CD4-positive, alpha-beta memory T cell (primary cell): ENCODE measurements around the gene FBXL2. TPM values are rescaled to one million over a fixed set of nuclear protein-coding genes. Genes with fewer than 3 reads are reported as not detected.

ENCODE experiments used
- CTCF ChIA-PET: fragments of 350-600 bp; sonication (Branson Sonifier 250); formaldehyde crosslinking; loops from one replicate; lab custom pipeline; 2021; ENCODE audit warnings: inconsistent platforms; ENCODE audit not compliant: partially characterized antibody; lab: Charles Lee
- POLR2A ChIA-PET: fragments of 350-600 bp; sonication (Branson Sonifier 250); formaldehyde crosslinking; loops from one replicate; lab custom pipeline; 2021; ENCODE audit not compliant: partially characterized antibody; lab: Charles Lee
- DNase-seq, 5 donors: peaks; one replicate each; pipeline versions ENCODE4 v3.0.0 to v3.0.0-alpha.2; 2020 to 2022; ENCODE audit warnings: mixed read lengths in 1 of 5
- H3K27ac ChIP-seq: one replicate; pipeline ENCODE4 v1.7.0; 2013; ENCODE audit warnings: low read depth, low read length
- H3K27me3 ChIP-seq: 2 replicates; pipeline ENCODE4 v1.7.0; 2013; ENCODE audit warnings: mild to moderate bottlenecking, low read length, moderate library complexity; ENCODE audit not compliant: insufficient read depth
- H3K36me3 ChIP-seq: 2 replicates; pipeline ENCODE4 v1.7.0; 2013; ENCODE audit warnings: mild to moderate bottlenecking, low read length, moderate library complexity; ENCODE audit not compliant: insufficient read depth
- H3K4me1 ChIP-seq: 2 replicates; pipeline ENCODE4 v1.7.0; 2013; ENCODE audit warnings: mild to moderate bottlenecking, low read length, moderate library complexity; ENCODE audit not compliant: insufficient read depth
- H3K4me3 ChIP-seq, 2 donors: one replicate each; pipeline ENCODE4 v1.7.0; 2013; ENCODE audit warnings: low read length in 2 of 2, mild to moderate bottlenecking in 1 of 2
- H3K9me3 ChIP-seq, 2 donors: one replicate each; pipeline ENCODE4 v1.7.0; 2013; ENCODE audit warnings: low read length in 2 of 2, control low read depth in 1 of 2; ENCODE audit not compliant: control insufficient read depth in 1 of 2
- H3K27ac Mint-ChIP-seq, 7 donors: one replicate each; pipeline ENCODE4 v1.8.0; 2020 to 2021; ENCODE audit warnings: mixed read lengths in 7 of 7, mild to moderate bottlenecking in 6 of 7, inconsistent platforms in 3 of 7, moderate library complexity in 3 of 7
- H3K27me3 Mint-ChIP-seq, 2 donors: one replicate each; pipeline ENCODE4 v1.8.0; 2020 to 2021; ENCODE audit warnings: mixed read lengths in 2 of 2
- H3K36me3 Mint-ChIP-seq, 2 donors: one replicate each; pipeline ENCODE4 v1.8.0; 2020 to 2021; ENCODE audit warnings: mixed read lengths in 2 of 2, inconsistent platforms in 1 of 2, mild to moderate bottlenecking in 1 of 2
- H3K4me1 Mint-ChIP-seq, 4 donors: one replicate each; pipeline ENCODE4 v1.8.0; 2020 to 2021; ENCODE audit warnings: mixed read lengths in 4 of 4, mild to moderate bottlenecking in 1 of 4
- H3K4me3 Mint-ChIP-seq, 8 donors: one replicate each; pipeline ENCODE4 v1.8.0; 2020 to 2021; ENCODE audit warnings: mixed read lengths in 8 of 8, mild to moderate bottlenecking in 7 of 8, moderate library complexity in 6 of 8, inconsistent platforms in 3 of 8
- H3K9me3 Mint-ChIP-seq, 8 donors: one replicate each; pipeline ENCODE4 v1.8.0; 2020 to 2021; ENCODE audit warnings: mixed read lengths in 8 of 8, mild to moderate bottlenecking in 5 of 8, inconsistent platforms in 3 of 8, moderate library complexity in 1 of 8
- intact Hi-C: fragments of 100-400 bp; cut with micrococcal nuclease; formaldehyde crosslinking; loops from one replicate; pipeline ENCODE4 v1.15.1; 2023
- polyA plus RNA-seq, 2 donors: library from polyadenylated mRNA; unstranded; fragments of 300-500 nt; fragmentation: Illumina TruSeq; gene quantifications; one replicate each; pipeline ENCODE4 v1.2.3, GENCODE V29; 2021
- total RNA-seq, 2 experiments: library from RNA; stranded (reverse); gene quantifications; one replicate each; pipeline ENCODE4 v1.2.3, GENCODE V29; 2021

FBXL2 gene
- total and polyA plus RNA-seq, 4 experiments from 2014 or later: 0.29 TPM; not detected in 3

- DNase-seq: peak in 1 of 5 donors; percentile 43
- H3K27ac ChIP-seq: no peak overlapping the region
- H3K4me3 ChIP-seq: no peak overlapping the region
- Mint-ChIP-seq H3K4me1 (peaks cover 4 to 20% (median 9%) of the 10 kb centered on the region in 4 donors), H3K4me3 (no peak overlapping the region), H3K27ac (peak overlapping the region in 3 of 7 donors; percentile 23 to 66 (median 42)), H3K9me3 (no peaks in the 10 kb centered on the region), H3K27me3 (no peaks in the 10 kb centered on the region), H3K36me3 (peaks cover 27 to 42% of the 10 kb centered on the region in 2 donors)
- ChIA-PET POLR2A (interaction anchor here (2.4 kb wide), 1 partner anchor 55 kb away, joined by 7 read pairs; the partner anchor contains the start of gene UBP1), CTCF (interaction anchor here (2.8 kb wide), 1 partner anchor 12 kb away, joined by 24 read pairs; no protein-coding TSS in a partner anchor)
- peaks cover 5% of the 10 kb centered on the region for H3K4me1 ChIP-seq
- intact Hi-C loops: no loop called here
- no peaks in the 10 kb centered on the region for H3K9me3 ChIP-seq
- peaks cover 23% of the 10 kb centered on the region for H3K36me3 ChIP-seq
- H3K27me3 ChIP-seq: no peaks in the 10 kb centered on the region
These were observed 108.2 kb downstream of the FBXL2 start for GRCh38 chr3:33385423-33385822.

GRCh38 chr3:33386631-33387030 lies 109.4 kb downstream of the FBXL2 start:
- intact Hi-C loops: no loop called here

GRCh38 chr3:33388374-33389100 lies 111.3 kb downstream of the FBXL2 start:
- no peaks in the 10 kb centered on the region for H3K27me3 ChIP-seq
- intact Hi-C loops: no loop called here
- no peak overlapping the region for H3K4me3 ChIP-seq
- POLR2A ChIA-PET: no interaction called here
- Mint-ChIP-seq H3K27ac (peak overlapping the region in 1 of 7 donors; percentile 84), H3K9me3 (no peaks in the 10 kb centered on the region), H3K36me3 (peaks cover 52 to 73% of the 10 kb centered on the region in 2 donors), H3K4me3 (no peak overlapping the region), H3K27me3 (no peaks in the 10 kb centered on the region), H3K4me1 (peaks cover 4 to 20% (median 13%) of the 10 kb centered on the region in 4 donors)
- peaks cover 44% of the 10 kb centered on the region for H3K36me3 ChIP-seq
- DNase-seq: no peak
- CTCF ChIA-PET: interaction anchor here (1.5 to 2.6 kb wide), 2 partner anchors 13 to 16 kb away, joined by 4 to 12 read pairs; no protein-coding TSS in a partner anchor
- H3K9me3 ChIP-seq: no peaks in the 10 kb centered on the region
- H3K4me1 ChIP-seq: peaks cover 12% of the 10 kb centered on the region
- no peak overlapping the region for H3K27ac ChIP-seq

More at GRCh38 chr3:33386631-33387030, 109.4 kb downstream of the FBXL2 start:
- ChIA-PET POLR2A (interaction anchor here (2.4 kb wide), 1 partner anchor 54 kb away, joined by 7 read pairs; the partner anchor contains the start of gene UBP1), CTCF (interaction anchor here (1.1 to 2.8 kb wide), 2 partner anchors 14 to 255 kb away, joined by 5 to 24 read pairs; no protein-coding TSS in a partner anchor)
- H3K4me1 ChIP-seq: peaks cover 6% of the 10 kb centered on the region
- Mint-ChIP-seq H3K4me1 (peaks cover 4 to 20% (median 10%) of the 10 kb centered on the region in 4 donors), H3K9me3 (no peaks in the 10 kb centered on the region), H3K4me3 (no peak overlapping the region), H3K27ac (peak overlapping the region in 1 of 7 donors; percentile 62), H3K27me3 (no peaks in the 10 kb centered on the region), H3K36me3 (peaks cover 37 to 54% of the 10 kb centered on the region in 2 donors)
- H3K4me3 ChIP-seq: no peak overlapping the region
- no peak for DNase-seq
- no peaks in the 10 kb centered on the region for H3K9me3 ChIP-seq
- no peak overlapping the region for H3K27ac ChIP-seq
- H3K27me3 ChIP-seq: no peaks in the 10 kb centered on the region
- peaks cover 30% of the 10 kb centered on the region for H3K36me3 ChIP-seq

DNA sequence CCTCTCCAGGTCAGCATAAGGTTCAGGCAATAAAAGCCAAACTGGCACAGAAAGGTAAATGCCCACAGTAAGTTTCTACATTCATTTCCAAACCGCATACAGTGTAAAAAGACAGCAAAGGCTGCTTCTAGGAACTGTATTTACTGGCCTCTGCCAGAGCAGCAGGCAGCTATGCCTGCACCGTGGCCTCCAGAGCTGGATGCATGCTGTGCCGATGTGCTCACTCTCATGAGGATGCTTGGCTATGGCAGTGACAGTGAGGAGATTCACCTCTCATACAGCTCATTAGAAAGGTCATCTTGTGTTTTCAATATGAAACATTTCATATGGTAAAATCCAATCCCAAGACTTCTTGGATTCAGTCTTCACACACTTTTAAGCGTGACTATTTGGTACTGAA lies 112.7 kb downstream of the FBXL2 start:
- Mint-ChIP-seq H3K4me1 (peaks cover 4 to 19% (median 13%) of the 10 kb centered on the region in 4 donors), H3K27me3 (no peaks in the 10 kb centered on the region), H3K36me3 (peaks cover 53 to 73% of the 10 kb centered on the region in 2 donors), H3K27ac (peak overlapping the region in 3 of 7 donors; percentile 24 to 48 (median 47)), H3K9me3 (no peaks in the 10 kb centered on the region), H3K4me3 (no peak overlapping the region)
- H3K36me3 ChIP-seq: peaks cover 44% of the 10 kb centered on the region
- peaks cover 12% of the 10 kb centered on the region for H3K4me1 ChIP-seq
- no peak overlapping the region for H3K27ac ChIP-seq
- intact Hi-C loops: no loop called here
- no peak overlapping the region for H3K4me3 ChIP-seq
- no peaks in the 10 kb centered on the region for H3K27me3 ChIP-seq
- ChIA-PET POLR2A (no interaction called here), CTCF (interaction anchor here (1.2 to 2.6 kb wide), 5 partner anchors 14 to 397 kb away, joined by 3 to 12 read pairs (median 4); no protein-coding TSS in a partner anchor)
- DNase-seq: no peak
- H3K9me3 ChIP-seq: no peaks in the 10 kb centered on the region

GRCh38 chr3:33391255-33391995 lies 114.2 kb downstream of the FBXL2 start:
- Histone ChIP-seq H3K27me3 (no peaks in the 10 kb centered on the region), H3K4me1 (peaks cover 7% of the 10 kb centered on the region), H3K4me3 (no peak overlapping the region), H3K9me3 (no peaks in the 10 kb centered on the region), H3K36me3 (peaks cover 46% of the 10 kb centered on the region), H3K27ac (no peak overlapping the region)
- DNase-seq: no peak
- Mint-ChIP-seq H3K4me3 (peak overlapping the region in 1 of 8 donors; percentile 21), H3K36me3 (peaks cover 66 to 77% of the 10 kb centered on the region in 2 donors), H3K4me1 (peaks cover 4 to 14% (median 6%) of the 10 kb centered on the region in 4 donors), H3K27me3 (no peaks in the 10 kb centered on the region), H3K27ac (peak overlapping the region in 6 of 7 donors; percentile 37 to 80 (median 62)), H3K9me3 (no peaks in the 10 kb centered on the region)
- ChIA-PET POLR2A (no interaction called here), CTCF (interaction anchor here (1.3 to 2.6 kb wide), 3 partner anchors 18 to 396 kb away, joined by 3 to 12 read pairs (median 4); no protein-coding TSS in a partner anchor)
- intact Hi-C loops: no loop called here

GRCh38 chr3:33392144-33392543 lies 114.9 kb downstream of the FBXL2 start:
- DNase-seq: no peak
- H3K9me3 ChIP-seq: no peaks in the 10 kb centered on the region
- Mint-ChIP-seq H3K9me3 (no peaks in the 10 kb centered on the region), H3K27ac (peak overlapping the region in 5 of 7 donors; percentile 37 to 80 (median 65)), H3K4me3 (no peak overlapping the region), H3K27me3 (no peaks in the 10 kb centered on the region), H3K4me1 (peaks cover 2 to 9% (median 5%) of the 10 kb centered on the region in 4 donors), H3K36me3 (peaks cover 68 to 80% of the 10 kb centered on the region in 2 donors)
- no peak overlapping the region for H3K27ac ChIP-seq
- peaks cover 7% of the 10 kb centered on the region for H3K4me1 ChIP-seq
- intact Hi-C loops: no loop called here
- H3K36me3 ChIP-seq: peaks cover 50% of the 10 kb centered on the region
- no peaks in the 10 kb centered on the region for H3K27me3 ChIP-seq
- H3K4me3 ChIP-seq: no peak overlapping the region
- ChIA-PET POLR2A (no interaction called here), CTCF (no interaction called here)
